Transverse colon (tissue), 4 donors: ENCODE measurements around the gene GON4L.

Experiments
- CTCF ChIP-seq, 5 experiments: fragments of 200-600 bp in 3 of 5; fragments of 450-650 bp in 2 of 5; sonication (generic) in 3 of 5; IDR thresholded peaks; 1 replicate in 2 of 5; 2 replicates in 3 of 5; pipeline ENCODE4 v1.5.1; 2016 to 2017; ENCODE audit warnings: antibody characterized with exemption in 5 of 5, inconsistent platforms in 3 of 5, mild to moderate bottlenecking in 2 of 5, moderate library complexity in 1 of 5
- POLR2A ChIP-seq: fragments of 450-650 bp; IDR thresholded peaks from one replicate; pipeline ENCODE4 v1.6.1; 2016; ENCODE audit warnings: antibody characterized with exemption, mild to moderate bottlenecking, moderate library complexity
- POLR2AphosphoS5 ChIP-seq, 3 donors: sonication (generic); formaldehyde crosslinking; IDR thresholded peaks; one replicate each; pipeline ENCODE4 v1.6.1; 2016; ENCODE audit warnings: antibody characterized with exemption in 3 of 3

GRCh38 chr1:155889566-155889965, 32.6 kb upstream of the GON4L start:
- TF ChIP-seq CTCF (IDR thresholded peaks at IDR 0.05) (no peak), POLR2A (no peak), POLR2AphosphoS5 (IDR thresholded peaks at IDR 0.05) (no peak)
